ENCODE measurements around the gene ODAD2.
"Not testable (repeated sequence)": the region's sequence is repeated elsewhere in the genome, so short reads cannot be mapped to it uniquely, and the experiment has no call there.

The ODAD2 gene

DNA sequence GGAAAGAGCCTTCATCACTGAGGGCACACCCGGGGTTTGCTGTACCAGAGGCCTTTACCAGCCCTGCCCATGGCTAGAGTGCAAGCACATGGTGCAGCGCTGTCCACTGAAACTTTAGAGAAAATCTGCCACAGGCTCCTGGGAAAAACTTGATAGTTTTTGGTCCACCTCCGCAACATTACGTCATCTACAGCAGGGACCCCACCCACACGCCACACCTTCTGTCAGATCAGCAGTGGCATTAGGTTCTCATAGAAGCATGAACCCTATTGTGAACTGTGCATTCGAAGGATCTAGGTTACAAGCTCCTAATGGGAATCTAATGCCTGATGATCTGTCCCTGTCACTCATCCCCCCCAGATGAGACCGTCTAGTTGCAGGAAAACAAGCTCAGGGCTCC lies 2.5 kb upstream of the ODAD2 start:
- H3K9me3 ChIP-seq (ENCODE audit: low read length), result no peaks in the 10 kb centered on the region
- no peaks in the 10 kb centered on the region for H3K36me3 ChIP-seq (ENCODE audit: insufficient read depth, low read length)
- no peak overlapping the region for H3K4me3 ChIP-seq (ENCODE audit: low read depth in 1 of 2, low read length in 2 of 2)
- H3K27ac ChIP-seq (ENCODE audit: low read depth, low read length), result no peak overlapping the region
- H3K27me3 ChIP-seq (ENCODE audit: control insufficient read depth in 1 of 2, insufficient read depth in 2 of 2, low read length in 2 of 2), result no peaks in the 10 kb centered on the region
- H3K4me1 ChIP-seq (ENCODE audit: insufficient read depth, low read length), result peaks cover 5% of the 10 kb centered on the region
- H3K9ac ChIP-seq (ENCODE audit: low read length), result no peak overlapping the region

DNA sequence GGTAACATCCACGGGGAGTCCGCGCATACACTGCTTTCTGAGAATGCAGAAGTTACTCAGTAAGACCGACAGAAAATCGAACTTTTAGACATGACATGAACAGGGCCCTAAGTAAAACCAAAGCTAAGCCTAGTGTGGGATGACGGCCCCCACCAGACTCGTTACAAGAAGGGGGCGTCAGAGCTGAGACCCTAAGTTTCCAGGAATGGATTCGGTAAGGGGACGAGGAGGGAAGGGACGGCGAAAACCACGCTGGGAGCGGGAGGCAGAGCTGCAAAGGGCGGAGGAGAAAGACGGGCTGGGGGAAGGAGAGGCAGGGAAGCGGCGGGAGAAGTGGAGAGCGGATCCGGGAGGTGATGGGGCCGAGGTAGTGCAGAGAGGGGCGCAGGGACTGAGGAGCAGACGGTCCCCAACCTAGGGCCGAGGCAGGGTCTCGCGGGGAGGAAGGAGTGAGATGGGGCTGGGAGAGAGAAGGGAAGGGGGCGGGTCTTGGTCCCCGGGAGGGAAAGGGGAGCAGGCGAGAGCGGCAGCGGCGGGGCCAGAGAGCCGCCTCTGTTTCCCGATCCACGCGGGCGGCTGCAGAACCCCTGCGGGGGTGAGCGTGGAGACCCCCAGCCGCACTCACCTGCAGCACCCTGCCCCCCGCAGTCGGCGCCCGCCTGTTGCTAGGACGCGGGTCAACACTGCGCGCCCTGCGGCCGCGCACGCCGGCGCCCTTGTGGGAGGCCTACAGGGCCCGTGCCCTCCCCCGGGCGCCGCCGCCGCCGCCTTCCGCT lies 513 bp downstream of the ODAD2 start:
- peaks cover 5% of the 10 kb centered on the region for H3K4me1 ChIP-seq (ENCODE audit: insufficient read depth, low read length)
- no peaks in the 10 kb centered on the region for H3K27me3 ChIP-seq (ENCODE audit: control insufficient read depth in 1 of 2, insufficient read depth in 2 of 2, low read length in 2 of 2)
- peak overlapping the region; percentile 25 for H3K9ac ChIP-seq (ENCODE audit: low read length)
- H3K9me3 ChIP-seq (ENCODE audit: low read length), result no peaks in the 10 kb centered on the region
- peak overlapping the region; percentile 57 to 68 for H3K4me3 ChIP-seq (ENCODE audit: low read depth in 1 of 2, low read length in 2 of 2)
- no peaks in the 10 kb centered on the region for H3K36me3 ChIP-seq (ENCODE audit: insufficient read depth, low read length)
- peak overlapping the region; percentile 70 for H3K27ac ChIP-seq (ENCODE audit: low read depth, low read length)

DNA sequence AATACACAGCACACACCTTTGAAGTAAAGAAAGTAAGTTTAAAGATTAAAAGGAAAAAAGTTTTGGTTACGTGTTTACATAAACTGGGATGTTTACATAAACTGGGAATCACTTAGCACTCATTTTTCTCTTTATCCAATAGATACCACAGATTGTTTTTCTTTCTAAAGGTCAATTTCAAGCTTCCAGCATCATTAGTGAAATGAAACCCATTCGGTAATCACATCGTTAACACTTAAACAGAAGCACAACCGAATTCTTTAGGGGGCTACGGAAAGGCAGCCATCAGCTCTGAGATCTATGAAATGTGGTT lies 1.1 kb downstream of the ODAD2 start:
- Histone ChIP-seq H3K27ac (ENCODE audit: low read depth, low read length) (peak overlapping the region; percentile 70), H3K4me3 (ENCODE audit: low read depth in 1 of 2, low read length in 2 of 2) (peak overlapping the region in 1 of 2 donors; percentile 68), H3K9me3 (ENCODE audit: low read length) (no peaks in the 10 kb centered on the region), H3K4me1 (ENCODE audit: insufficient read depth, low read length) (peaks cover 5% of the 10 kb centered on the region), H3K9ac (ENCODE audit: low read length) (peak overlapping the region; percentile 25), H3K27me3 (ENCODE audit: control insufficient read depth in 1 of 2, insufficient read depth in 2 of 2, low read length in 2 of 2) (no peaks in the 10 kb centered on the region), H3K36me3 (ENCODE audit: insufficient read depth, low read length) (no peaks in the 10 kb centered on the region)

DNA sequence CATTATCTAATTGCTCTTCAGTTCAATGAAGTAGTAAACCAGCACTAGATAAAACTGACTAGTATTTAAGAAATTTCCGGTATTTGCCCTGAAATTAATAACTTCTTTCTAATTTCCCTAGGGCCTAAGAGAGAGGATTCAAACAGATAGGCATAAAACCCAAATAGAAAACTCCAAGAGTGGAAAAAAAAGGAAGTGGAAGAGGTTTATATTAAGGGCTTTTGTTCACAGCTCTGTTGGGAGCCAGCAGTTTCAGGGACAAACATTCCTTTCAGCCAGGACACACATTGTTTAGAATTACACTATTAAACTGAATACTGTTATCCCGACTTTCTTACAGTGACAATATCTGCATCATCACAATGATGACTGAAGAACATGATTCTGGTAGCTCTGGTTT lies 3.6 kb downstream of the ODAD2 start:
- H3K4me1 ChIP-seq (ENCODE audit: insufficient read depth, low read length), result peaks cover 5% of the 10 kb centered on the region
- no peak overlapping the region for H3K9ac ChIP-seq (ENCODE audit: low read length)
- H3K27ac ChIP-seq (ENCODE audit: low read depth, low read length), result no peak overlapping the region
- H3K36me3 ChIP-seq (ENCODE audit: insufficient read depth, low read length), result no peaks in the 10 kb centered on the region
- H3K27me3 ChIP-seq (ENCODE audit: control insufficient read depth in 1 of 2, insufficient read depth in 2 of 2, low read length in 2 of 2), result no peaks in the 10 kb centered on the region
- H3K9me3 ChIP-seq (ENCODE audit: low read length), result no peaks in the 10 kb centered on the region
- no peak overlapping the region for H3K4me3 ChIP-seq (ENCODE audit: low read depth in 1 of 2, low read length in 2 of 2)

GRCh38 chr10:27989357-27989756 lies 9.5 kb downstream of the ODAD2 start:
- not testable (repeated sequence) for H3K27ac ChIP-seq (ENCODE audit: low read depth, low read length); H3K9ac ChIP-seq (ENCODE audit: low read length); H3K4me1 ChIP-seq (ENCODE audit: insufficient read depth, low read length); H3K36me3 ChIP-seq (ENCODE audit: insufficient read depth, low read length); H3K4me3 ChIP-seq (ENCODE audit: low read depth in 1 of 2, low read length in 2 of 2); H3K9me3 ChIP-seq (ENCODE audit: low read length); H3K27me3 ChIP-seq (ENCODE audit: control insufficient read depth in 1 of 2, insufficient read depth in 2 of 2, low read length in 2 of 2)

GRCh38 chr10:27986821-27987220 lies 12.1 kb downstream of the ODAD2 start:
- Histone ChIP-seq H3K9me3 (ENCODE audit: low read length) (no peaks in the 10 kb centered on the region), H3K4me1 (ENCODE audit: insufficient read depth, low read length) (no peaks in the 10 kb centered on the region), H3K36me3 (ENCODE audit: insufficient read depth, low read length) (no peaks in the 10 kb centered on the region), H3K9ac (ENCODE audit: low read length) (no peak overlapping the region), H3K4me3 (ENCODE audit: low read depth in 1 of 2, low read length in 2 of 2) (no peak overlapping the region), H3K27ac (ENCODE audit: low read depth, low read length) (no peak overlapping the region), H3K27me3 (ENCODE audit: control insufficient read depth in 1 of 2, insufficient read depth in 2 of 2, low read length in 2 of 2) (no peaks in the 10 kb centered on the region)

- no peaks in the 10 kb centered on the region for H3K4me1 ChIP-seq (ENCODE audit: insufficient read depth, low read length)
- no peaks in the 10 kb centered on the region for H3K27me3 ChIP-seq (ENCODE audit: control insufficient read depth in 1 of 2, insufficient read depth in 2 of 2, low read length in 2 of 2)
- H3K9ac ChIP-seq (ENCODE audit: low read length), result no peak overlapping the region
- H3K36me3 ChIP-seq (ENCODE audit: insufficient read depth, low read length), result no peaks in the 10 kb centered on the region
- H3K27ac ChIP-seq (ENCODE audit: low read depth, low read length), result no peak overlapping the region
- no peaks in the 10 kb centered on the region for H3K9me3 ChIP-seq (ENCODE audit: low read length)
- no peak overlapping the region for H3K4me3 ChIP-seq (ENCODE audit: low read depth in 1 of 2, low read length in 2 of 2)
Observed at GRCh38 chr10:27982875-27983543, 15.9 kb downstream of the ODAD2 start.

DNA sequence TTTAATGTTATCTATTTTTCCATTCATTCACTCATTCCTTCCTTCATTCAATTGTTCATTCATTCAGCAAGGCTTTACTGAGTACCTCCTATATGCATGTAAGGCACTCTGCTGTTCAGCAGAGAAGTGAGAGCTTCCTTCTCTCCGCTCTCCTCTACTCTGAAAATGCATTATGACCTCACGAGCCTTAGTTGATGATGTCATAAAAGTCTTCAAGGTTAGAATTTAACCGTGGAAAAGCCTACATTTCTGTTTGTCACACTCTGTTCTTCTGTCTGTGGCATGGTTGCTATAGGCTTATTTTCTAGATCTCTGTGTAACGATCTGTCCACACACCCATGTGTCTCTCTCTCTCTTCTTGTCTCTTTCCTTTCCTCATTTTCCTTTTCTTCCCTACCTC lies 17.1 kb downstream of the ODAD2 start:
- Histone ChIP-seq H3K36me3 (ENCODE audit: insufficient read depth, low read length) (no peaks in the 10 kb centered on the region), H3K27me3 (ENCODE audit: control insufficient read depth in 1 of 2, insufficient read depth in 2 of 2, low read length in 2 of 2) (no peaks in the 10 kb centered on the region), H3K4me3 (ENCODE audit: low read depth in 1 of 2, low read length in 2 of 2) (no peak overlapping the region), H3K4me1 (ENCODE audit: insufficient read depth, low read length) (no peaks in the 10 kb centered on the region), H3K9ac (ENCODE audit: low read length) (no peak overlapping the region), H3K9me3 (ENCODE audit: low read length) (no peaks in the 10 kb centered on the region), H3K27ac (ENCODE audit: low read depth, low read length) (no peak overlapping the region)

- H3K9ac ChIP-seq (ENCODE audit: low read length); H3K27ac ChIP-seq (ENCODE audit: low read depth, low read length): not testable (repeated sequence)
Observed at GRCh38 chr10:27970795-27971194, 28.1 kb downstream of the ODAD2 start.

GRCh38 chr10:27969931-27970330 lies 28.9 kb downstream of the ODAD2 start:
- H3K4me1 ChIP-seq (ENCODE audit: insufficient read depth, low read length); H3K36me3 ChIP-seq (ENCODE audit: insufficient read depth, low read length); H3K27me3 ChIP-seq (ENCODE audit: control insufficient read depth in 1 of 2, insufficient read depth in 2 of 2, low read length in 2 of 2); H3K4me3 ChIP-seq (ENCODE audit: low read depth in 1 of 2, low read length in 2 of 2); H3K9me3 ChIP-seq (ENCODE audit: low read length); H3K27ac ChIP-seq (ENCODE audit: low read depth, low read length); H3K9ac ChIP-seq (ENCODE audit: low read length): not testable (repeated sequence)

More at GRCh38 chr10:27970795-27971194, 28.1 kb downstream of the ODAD2 start:
- H3K27me3 ChIP-seq (ENCODE audit: control insufficient read depth in 1 of 2, insufficient read depth in 2 of 2, low read length in 2 of 2); H3K4me1 ChIP-seq (ENCODE audit: insufficient read depth, low read length); H3K4me3 ChIP-seq (ENCODE audit: low read depth in 1 of 2, low read length in 2 of 2); H3K36me3 ChIP-seq (ENCODE audit: insufficient read depth, low read length); H3K9me3 ChIP-seq (ENCODE audit: low read length): not testable (repeated sequence)

GRCh38 chr10:27959093-27959715 lies 39.7 kb downstream of the ODAD2 start:
- Histone ChIP-seq H3K4me1 (ENCODE audit: insufficient read depth, low read length) (no peaks in the 10 kb centered on the region), H3K9me3 (ENCODE audit: low read length) (no peaks in the 10 kb centered on the region), H3K9ac (ENCODE audit: low read length) (no peak overlapping the region), H3K27ac (ENCODE audit: low read depth, low read length) (no peak overlapping the region), H3K4me3 (ENCODE audit: low read depth in 1 of 2, low read length in 2 of 2) (no peak overlapping the region), H3K36me3 (ENCODE audit: insufficient read depth, low read length) (no peaks in the 10 kb centered on the region), H3K27me3 (ENCODE audit: control insufficient read depth in 1 of 2, insufficient read depth in 2 of 2, low read length in 2 of 2) (no peaks in the 10 kb centered on the region)

DNA sequence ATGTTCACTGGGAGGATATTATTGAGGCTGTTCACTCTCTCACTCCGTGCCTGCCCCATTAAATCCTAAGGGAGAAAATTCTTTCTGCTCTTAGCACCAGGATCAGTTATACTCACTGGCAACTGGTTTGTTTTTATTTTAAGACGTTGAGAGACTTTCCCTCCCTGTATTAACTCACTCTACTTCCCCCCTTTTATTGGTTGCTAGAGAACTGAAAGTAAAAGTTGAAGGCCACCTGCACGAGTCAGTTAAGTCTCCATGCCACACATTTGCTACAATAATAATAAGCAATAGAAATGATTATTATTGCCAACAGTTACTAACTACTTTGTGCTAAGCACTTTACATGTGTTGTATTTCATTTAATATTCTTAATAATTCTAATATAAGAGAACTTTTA lies 40.5 kb downstream of the ODAD2 start:
- not testable (repeated sequence) for H3K4me1 ChIP-seq (ENCODE audit: insufficient read depth, low read length); H3K9ac ChIP-seq (ENCODE audit: low read length); H3K4me3 ChIP-seq (ENCODE audit: low read depth in 1 of 2, low read length in 2 of 2); H3K27ac ChIP-seq (ENCODE audit: low read depth, low read length); H3K27me3 ChIP-seq (ENCODE audit: control insufficient read depth in 1 of 2, insufficient read depth in 2 of 2, low read length in 2 of 2); H3K9me3 ChIP-seq (ENCODE audit: low read length); H3K36me3 ChIP-seq (ENCODE audit: insufficient read depth, low read length)

Measured in muscle layer of colon (tissue), 2 donors.